DMS79 treated with DMSO at 0.1 percent for 48 hours (cell line): Measurements from ENCODE around the gene SETDB1.
"Not testable (repeated sequence)": the region's sequence is repeated elsewhere in the genome, so short reads cannot be mapped to it uniquely, and the experiment has no call there.

Experiments
- DNase-seq: peaks from one replicate; lab custom pipeline; 2025; lab: John Stamatoyannopoulos, UW

The SETDB1 gene

DNA sequence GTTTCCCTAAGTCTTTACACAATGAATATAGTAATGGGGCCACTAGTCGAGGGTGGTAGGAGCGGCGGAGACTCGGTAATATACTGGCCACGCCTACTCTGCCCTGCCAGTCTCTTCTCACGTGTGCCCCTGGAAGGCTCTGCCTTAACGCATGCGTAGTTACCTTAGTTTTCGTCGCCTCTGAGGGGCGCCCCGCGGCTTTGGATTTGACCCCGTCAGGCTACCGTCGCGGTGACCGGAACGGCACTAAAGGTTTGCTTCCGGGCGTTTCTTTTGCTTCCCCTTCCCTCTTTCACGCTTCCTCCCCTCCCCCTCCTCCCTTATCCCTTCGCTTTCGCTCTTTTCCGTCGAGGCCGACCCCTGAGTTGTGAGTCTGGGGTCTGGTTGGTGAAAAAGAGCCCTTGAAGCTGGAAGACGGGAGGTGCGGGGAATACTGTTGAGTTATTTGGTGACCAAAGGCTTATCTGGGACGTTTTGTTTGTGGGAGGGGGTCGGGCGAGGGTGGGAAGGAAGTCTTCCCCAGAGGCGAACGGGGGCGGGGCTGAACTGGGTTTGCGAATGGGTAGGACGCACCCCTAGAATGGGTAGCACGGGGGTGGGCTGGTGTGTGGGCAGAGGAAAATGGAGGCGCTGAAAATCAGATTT lies at the start of gene SETDB1:
SETDB1 (plus strand) TSS at position 267 of the 645 bp plus-strand sequence. CDS start 1,352 bp downstream, outside the sequence.
- DNase-seq, result peak; percentile 98

DNA sequence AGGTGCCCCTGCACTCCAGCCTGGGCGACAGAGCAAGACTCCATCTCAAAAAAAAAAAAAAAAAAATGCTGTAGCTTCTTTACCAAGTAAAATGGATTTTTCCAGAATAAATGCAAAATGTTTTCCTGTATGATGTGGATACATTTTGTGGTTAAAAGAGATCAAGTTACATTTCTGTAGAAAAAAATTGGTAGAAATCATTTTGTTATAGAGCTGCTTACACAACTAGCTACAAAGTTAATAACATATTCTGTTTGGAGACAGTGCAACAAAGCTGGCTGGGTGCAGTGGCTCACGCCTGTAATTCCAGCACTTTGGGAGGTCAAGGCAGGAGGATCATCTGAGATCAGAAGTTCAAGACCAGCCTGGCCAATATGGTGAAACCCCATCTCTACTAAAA lies 47.2 kb upstream of the SETDB1 start:
- not testable (repeated sequence) for DNase-seq

DNA sequence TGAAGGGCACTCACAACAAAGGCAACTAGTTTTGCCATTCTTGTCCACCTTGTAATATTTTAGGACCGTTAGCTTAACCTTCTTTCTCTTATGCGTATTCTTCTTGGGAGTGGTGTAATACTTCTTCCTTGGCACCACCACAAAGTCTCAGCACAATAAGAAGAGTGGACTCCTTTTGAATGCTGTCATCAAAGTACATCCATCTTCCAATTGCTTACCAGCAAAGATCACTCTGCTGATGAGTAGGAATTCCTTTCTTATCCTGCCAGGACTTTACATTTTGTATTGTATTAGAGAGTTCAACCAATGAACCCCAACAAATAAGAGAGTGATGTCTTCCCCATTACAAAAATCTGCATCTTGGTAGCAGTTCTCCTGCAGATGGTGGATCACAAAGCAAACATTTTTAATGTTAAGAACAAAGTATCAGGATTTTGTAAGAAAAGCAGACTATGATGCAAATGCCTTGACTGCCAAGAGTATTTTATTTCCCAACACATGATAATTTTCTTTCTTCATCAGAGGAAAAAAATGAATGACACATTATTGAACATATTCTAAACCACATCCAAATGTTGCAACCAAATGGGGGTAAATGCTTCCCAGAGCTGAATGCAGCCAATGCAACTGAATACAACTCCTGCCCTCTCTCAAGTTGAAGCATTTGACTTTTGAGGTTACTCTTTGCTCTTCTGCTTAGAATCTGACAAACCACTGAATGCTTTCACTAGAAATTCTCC lies 44.7 kb upstream of the SETDB1 start:
- no peak for DNase-seq

DNA sequence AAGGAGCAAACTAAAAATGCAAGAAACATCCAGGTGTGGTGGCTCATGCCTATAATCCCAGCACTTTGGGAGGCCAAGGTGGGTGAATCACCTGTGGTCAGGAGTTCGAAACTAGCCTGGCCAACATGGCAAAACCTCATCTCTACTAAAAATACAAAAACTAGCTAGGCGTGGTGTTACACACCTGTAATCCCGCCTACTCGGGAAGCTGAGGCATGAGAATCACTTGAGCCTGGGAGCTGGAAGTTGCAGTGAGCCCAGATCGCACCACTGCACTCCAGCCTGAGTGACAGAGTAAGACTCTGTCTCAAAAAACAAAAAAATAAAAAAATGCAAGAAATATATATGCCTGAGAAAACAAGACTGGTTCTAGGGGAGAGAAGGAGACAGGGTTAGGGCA lies 43.0 kb upstream of the SETDB1 start:
- not testable (repeated sequence) for DNase-seq

DNA sequence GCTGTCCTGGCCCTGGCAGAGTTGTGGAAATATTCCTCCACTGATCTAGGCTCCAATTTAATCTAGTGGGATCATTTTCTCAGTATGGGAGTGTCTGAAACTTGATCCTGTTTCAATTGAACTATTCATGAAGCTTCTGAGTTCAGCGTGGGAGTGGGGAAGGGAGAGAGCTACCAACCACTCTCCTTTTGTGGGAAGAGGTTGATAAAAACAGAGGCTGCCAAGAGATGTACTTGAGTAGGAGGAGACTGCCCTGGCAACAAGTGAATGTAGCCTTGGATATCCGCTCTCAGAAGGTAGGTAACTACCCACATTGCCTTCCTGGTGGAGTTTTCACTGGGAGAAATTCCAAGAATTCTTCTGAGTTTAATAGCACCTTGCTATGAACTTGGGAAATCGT lies 39.1 kb upstream of the SETDB1 start, which contains the start of gene CTXND2:
CTXND2 (plus strand) TSS at position 119 of the 400 bp plus-strand sequence. CDS start 25,179 bp downstream, outside the sequence.
- no peak for DNase-seq

DNA sequence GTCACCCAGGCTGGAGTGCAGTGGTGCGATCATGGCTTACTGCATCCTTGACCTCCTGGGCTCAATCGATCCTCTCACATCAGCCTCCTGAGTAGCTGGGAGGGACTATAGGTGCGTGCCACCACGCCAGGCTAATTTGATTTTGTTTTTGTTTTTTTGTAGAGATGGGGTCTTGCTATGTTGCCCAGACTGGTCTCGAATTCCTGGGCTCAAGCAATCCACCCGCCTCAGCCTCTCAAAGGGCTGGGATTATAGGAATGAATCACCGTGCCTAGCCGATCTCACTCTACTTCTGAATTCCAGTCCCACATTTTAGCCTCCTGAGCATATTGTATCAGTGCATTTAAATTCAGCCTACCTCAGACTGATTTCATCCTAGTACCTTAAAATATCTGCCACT lies 37.4 kb upstream of the SETDB1 start:
- no peak for DNase-seq

DNA sequence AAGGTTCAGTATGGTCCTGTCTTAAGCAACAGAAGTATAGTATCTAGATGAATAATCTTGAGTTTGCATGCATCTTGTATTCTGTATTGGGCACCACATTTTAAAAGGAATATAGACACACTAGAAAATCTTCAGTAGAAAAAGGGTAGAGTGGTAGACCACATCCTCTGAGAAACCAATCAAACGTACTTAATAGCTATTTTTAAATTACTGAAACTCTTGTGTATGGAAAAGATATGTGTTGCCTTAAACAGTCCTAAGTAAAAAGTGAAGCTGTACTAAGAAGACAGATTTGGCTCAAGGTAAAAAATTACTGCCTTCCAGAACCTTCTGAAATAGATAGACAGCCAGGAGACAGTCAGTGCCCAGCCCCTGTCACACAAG lies 36.1 kb upstream of the SETDB1 start:
- no peak for DNase-seq

DNA sequence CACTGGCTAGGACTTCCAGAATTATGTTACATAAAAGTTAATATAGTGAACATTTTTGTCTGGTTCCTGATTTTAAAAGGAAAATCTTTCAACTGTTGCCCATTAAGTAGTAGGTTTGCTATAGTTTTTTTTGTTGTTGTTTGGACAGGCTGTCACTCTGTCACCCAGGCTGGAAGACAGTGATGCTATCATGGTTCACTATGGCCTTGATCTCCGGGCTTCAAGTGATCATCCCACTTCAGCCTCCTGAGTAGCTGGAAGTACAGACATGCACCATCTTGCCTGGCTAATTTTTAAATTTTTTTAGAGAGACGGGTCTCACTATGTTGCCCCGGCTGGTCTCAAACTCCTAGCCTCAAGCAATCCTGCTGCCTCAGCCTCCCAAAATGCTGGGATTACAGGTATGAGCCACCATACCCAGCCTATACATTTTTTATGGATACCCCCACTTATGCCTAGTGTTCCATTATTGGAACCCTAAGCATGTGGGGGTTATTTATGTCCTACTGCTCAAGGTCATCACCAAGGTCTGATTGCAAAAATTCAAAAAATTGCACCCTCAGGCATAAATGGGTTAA lies 32.7 kb upstream of the SETDB1 start:
- DNase-seq, result no peak

DNA sequence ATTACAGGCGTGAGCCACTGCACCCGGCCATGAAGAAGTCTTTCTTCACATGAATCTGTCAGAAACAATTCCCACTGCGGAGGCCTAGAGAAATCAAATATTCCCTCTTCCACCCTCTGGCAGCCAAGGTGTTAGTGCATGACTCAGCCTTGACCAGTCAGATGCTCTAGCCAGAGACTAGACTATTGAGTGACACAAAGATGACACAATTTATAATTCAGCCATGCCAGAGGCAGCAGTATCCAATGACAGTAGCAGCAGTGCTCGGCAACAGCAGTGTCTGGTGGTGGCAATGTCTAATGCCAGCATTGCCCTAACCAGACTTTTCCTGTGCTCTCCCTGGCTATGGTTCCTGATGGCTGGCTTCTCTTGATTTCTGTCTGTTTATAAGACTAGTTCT lies 30.5 kb upstream of the SETDB1 start:
- DNase-seq, result no peak

DNA sequence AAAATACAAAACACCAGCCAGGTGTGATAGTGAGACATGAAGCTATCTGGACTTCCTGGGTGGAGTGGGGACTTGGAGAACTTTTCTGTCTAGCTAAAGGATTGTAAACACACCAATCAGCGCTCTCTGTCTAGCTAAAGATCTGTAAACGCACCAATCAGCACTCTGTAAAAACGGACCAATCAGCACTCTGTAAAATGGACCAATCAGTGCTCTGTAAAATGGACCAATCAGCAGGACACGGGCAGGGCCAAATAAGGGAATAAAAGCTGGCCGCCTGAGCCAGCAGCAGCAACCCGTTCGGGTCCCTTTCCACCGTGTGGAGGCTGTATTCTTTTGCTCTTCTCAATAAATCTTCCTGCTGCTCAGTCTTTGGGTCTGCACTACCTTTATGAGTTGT lies 26.4 kb upstream of the SETDB1 start:
- not testable (repeated sequence) for DNase-seq

DNA sequence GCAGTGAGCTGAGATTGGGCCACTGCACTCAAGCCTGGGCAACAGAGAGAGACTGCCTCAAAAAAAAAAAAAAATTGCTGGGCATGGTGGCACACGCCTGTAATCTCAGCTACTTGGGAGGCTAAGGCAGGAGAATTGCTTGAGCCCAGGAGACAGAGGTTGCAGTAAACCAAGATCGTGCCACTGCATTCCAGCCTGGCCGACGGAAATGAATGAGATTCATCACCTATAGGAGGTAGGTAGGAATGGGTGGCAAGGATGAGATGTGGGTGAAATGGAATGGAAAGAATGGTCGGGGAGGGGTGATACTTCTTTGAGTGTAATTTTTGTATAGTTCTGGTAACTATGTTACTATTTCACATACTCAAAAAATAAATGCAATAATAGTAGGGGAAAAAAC lies 23.8 kb upstream of the SETDB1 start:
- no peak for DNase-seq

DNA sequence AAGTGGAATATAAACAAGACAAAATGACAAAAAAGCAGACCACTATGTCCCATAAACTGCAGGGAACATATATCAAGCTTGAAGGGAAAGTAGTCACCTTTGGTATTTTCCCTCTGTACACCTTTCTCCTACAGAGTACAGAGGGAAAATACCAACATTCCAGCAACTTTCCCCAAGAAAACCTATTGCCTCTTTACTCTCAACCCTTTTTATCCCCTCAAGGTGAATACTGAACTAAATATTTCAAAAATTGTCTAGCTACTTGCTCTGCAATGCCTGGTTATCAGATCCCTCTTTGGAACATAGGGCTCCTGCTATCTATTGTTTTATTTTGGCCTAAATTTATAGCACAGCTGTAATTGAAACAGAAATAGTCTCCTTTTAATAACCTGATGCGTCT lies 23.4 kb upstream of the SETDB1 start:
- DNase-seq, result no peak

DNA sequence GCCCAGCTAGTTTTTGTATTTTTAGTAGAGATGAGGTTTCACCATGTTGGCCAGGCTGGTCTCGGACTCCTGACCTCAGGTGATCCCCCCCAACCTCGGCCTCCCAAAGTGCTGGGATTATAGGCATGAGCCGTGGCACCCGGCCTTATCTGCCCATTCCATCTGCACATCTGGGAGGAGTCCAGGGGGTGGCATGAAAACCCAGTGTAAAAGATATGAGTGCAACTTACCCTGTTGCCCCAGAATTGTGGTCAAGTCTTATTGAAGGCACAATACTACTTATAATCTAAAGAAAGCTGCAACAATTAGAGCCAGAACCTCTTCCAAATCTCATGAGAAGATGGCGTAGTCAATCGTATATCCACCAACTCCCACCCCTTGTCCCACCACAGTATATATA lies 20.9 kb upstream of the SETDB1 start:
- DNase-seq, result no peak

DNA sequence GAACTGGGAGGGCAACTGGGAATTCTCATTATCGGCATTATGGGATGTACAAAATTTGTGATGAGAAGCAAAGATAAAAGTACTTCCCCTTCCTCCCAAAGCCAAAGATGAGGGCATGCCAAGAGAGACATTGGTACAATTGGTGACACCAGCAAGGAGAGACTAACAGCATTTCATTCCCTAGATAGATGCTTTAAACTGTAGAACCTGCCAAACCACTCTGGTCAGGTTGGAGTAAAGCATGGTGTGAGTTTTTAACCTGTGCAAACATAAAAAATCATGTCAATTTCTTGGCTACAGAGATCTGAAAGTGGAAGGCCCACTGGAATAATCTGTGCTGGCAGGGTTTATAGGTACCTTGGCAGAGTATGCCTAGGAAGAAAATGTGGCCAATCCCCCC lies 19.8 kb upstream of the SETDB1 start:
- no peak for DNase-seq

DNA sequence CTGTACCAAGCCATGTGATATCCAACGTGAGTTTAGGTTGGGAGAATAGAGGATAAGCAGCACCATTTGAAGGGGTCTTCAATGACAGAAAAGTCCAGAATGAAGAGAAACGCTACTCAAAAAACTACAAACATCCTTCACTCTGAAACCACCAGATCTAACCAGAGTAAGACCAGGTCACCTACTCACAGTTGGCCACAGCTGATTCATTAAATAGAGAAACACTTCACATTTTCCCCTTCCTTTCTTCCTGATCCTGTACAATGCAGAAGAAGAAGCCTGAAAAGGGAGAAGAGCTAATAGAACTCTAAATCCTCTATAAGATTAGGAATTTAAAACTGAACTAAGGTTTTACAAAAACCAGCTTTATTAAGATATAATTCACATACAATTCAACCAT lies 19.4 kb upstream of the SETDB1 start:
- DNase-seq, result no peak

DNA sequence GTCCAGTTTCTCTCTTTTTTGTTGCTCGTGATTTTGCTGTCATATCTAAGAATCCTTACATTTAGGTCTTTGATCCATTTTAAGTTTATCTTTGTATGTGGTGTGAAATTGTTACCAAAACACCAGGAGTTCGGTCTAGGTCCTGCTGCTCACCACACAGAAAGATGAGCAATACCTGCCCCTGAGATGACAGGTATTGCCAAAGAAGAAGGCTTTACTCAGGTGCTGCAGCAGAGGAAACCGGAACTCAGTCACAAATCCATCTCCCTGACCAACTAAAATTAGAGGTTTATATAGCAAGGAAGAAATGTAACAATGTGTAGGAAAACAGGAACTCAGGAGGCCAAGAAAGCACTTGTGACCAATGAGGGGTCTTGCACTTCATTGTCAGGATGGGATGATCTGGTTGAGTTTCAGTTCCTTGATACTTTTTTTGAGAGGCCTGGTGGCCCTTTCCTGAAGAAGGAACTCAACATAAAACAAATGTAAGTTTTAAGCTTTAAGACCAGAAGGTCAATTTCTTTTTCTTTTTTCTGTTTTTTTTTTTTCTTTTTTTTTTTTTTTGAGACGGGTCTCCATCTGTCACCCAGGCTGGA lies 16.5 kb upstream of the SETDB1 start:
- no peak for DNase-seq

DNA sequence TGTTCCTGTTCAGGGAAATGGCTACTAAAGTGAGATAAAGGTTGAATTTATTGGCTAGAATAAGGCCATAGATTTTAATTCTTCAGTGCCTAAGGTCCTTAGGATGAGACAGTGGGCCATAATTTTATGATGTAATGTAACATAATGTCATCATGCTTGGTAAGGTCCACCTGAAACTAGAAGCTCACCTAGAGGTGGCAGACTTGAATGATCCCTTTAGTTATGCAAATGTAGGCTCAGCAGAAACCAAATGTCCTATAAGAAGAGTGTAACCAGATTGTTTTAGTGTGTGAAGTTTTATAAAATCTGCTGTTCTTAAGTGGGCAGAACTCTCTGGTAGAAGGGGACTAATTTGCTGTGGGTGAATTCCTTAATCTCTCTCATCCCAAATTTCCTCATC lies 13.5 kb upstream of the SETDB1 start:
- no peak for DNase-seq

DNA sequence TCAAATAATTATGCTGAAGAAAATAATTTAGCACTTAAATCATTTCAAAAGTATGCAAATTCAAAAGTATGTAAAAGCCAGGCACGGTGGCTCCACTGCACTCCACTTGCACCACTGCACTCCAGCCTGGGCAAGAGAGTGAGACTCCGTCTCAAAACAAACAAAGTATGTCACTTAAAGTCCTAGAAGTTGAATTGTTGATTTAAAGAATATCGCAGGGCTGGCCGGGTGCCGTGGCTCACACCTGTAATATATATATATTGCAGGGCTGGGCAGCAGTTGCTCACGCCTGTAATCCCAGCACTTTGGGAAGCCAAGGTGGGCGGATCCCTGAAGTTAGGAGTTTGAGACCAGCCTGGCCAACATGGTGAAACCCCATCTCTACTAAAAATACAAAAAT lies 8.8 kb upstream of the SETDB1 start:
- DNase-seq, result no peak

DNA sequence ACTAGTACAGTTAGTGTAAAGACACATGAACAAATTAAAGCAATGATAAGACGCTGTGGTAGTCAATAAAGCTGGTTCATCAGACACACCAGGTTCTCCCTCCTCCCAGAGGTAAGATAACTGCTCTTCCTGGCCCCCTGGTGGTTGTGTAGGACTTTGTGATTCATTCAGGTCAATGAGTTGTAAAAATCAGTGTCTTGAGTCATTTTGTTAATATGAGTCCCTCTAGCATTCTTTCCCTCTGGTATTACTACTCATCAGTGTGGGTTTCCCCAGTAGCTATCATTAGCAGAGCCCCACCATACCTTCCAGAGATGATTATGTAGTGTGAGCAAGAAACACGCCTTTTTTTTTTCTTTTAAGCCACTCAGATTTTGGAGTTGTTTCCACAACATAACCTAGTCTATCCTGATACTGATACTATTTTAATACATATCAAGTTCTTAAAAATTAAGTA lies 3.6 kb upstream of the SETDB1 start:
- peak; percentile 75 for DNase-seq

DNA sequence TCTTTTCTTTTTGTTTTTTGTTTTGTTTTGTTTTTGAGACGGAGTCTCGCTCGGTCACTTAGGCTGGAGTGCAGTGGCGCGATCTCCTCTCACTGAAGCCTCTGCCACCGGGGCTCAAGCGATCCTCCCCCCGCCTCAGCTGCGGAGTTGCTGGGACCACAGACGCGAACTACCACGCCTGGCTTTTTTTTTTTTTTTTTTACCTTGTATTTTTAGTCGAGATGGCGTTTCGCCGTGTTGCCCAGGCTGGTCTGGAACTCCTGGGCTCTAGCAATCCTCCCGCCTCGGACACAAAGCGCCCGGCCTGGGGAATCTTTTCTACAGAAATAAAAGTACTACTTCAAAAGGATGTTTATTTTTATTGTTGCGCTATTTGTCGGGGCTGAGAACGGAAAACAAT lies 1.1 kb upstream of the SETDB1 start:
- DNase-seq, result peak; percentile 44

DNA sequence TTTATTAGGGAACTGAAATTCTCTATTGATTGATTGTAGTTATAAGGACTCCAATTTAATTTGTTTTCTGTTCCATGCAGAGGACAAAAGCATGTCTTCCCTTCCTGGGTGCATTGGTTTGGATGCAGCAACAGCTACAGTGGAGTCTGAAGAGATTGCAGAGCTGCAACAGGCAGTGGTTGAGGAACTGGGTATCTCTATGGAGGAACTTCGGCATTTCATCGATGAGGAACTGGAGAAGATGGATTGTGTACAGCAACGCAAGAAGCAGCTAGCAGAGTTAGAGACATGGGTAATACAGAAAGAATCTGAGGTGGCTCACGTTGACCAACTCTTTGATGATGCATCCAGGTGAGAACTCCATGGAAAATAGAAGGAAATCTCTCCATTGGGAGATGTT lies 1.5 kb downstream of the SETDB1 start:
- no peak for DNase-seq

DNA sequence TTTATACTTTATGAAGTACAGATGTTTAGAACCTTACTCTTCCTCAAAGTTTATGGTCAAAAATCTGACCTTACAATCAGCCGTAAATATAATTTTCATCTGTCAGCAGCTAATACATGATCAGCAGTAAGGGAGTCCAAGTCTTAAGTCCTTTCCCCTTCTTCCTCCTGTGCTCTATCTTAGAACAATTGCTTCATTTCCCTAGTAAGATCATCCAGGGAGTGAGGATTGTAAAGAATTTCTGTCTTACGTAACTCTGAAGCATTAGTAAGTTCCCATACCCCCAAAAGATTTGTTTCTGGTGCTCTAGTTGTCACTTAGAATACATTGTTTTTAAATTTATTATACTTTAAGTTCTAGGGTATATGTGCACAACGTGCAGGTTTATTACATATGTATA lies 2.1 kb downstream of the SETDB1 start:
- DNase-seq, result no peak

DNA sequence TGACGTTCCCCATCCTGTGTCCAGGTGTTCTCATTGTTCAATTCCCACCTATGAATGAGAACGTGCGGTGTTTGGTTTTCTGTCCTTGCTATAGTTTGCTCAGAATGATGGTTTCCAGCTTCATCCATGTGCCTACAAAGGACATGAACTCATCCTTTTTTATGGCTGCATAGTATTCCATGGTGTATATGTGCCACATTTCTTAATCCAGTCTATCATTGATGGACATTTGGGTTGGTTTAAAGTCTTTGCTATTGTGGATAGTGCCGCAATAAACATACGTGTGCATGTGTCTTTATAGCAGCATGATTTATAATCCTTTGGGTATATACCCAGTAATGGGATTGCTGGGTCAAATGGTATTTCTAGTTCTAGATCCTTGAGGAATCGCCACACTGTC lies 2.6 kb downstream of the SETDB1 start:
- not testable (repeated sequence) for DNase-seq
